ENCODE data around the gene KHDC1. TPM values are rescaled to one million over a fixed set of nuclear protein-coding genes. Genes with fewer than 3 reads are reported as not detected.

The KHDC1 gene
- total and polyA plus RNA-seq, 2 experiments from 2014 or later = 1.1 to 3.8 TPM

- in situ Hi-C loops (cut with MboI) = no loop called here
- DNase-seq = no peak
- 0 out of 2 replicates have a peak, but pooled peaks cover 4% of the 10 kb centered on the region for H3K4me1 ChIP-seq (ENCODE audit: insufficient read depth)
- H2AFZ ChIP-seq = no peak overlapping the region
- TF ChIP-seq EZH2 (IDR thresholded peaks at IDR 0.05; ENCODE audit: insufficient read depth, poor library complexity, severe bottlenecking) (no peak), EZH2phosphoT487 (IDR thresholded peaks at IDR 0.05; ENCODE audit: insufficient read depth, low read depth) (no peak)
- WGBS, 2 experiments (ENCODE audit: low coverage in 1 of 2, low lambda C conversion rate in 2 of 2, missing lambda C conversion rate in 2 of 2) = 73 to 84% methylated on average over 4 of the region's 4 CpGs
- H3K9ac ChIP-seq = no peak overlapping the region
- H3K9me3 ChIP-seq (ENCODE audit: low read depth) = no peaks in the 10 kb centered on the region
- H3K36me3 ChIP-seq (ENCODE audit: low read depth) = no peaks in the 10 kb centered on the region
- no peaks in the 10 kb centered on the region for H3K79me2 ChIP-seq (ENCODE audit: insufficient read depth)
- H3F3A ChIP-seq (ENCODE audit: insufficient read depth) = 0 out of 2 replicates have a peak, but pooled peaks cover 9% of the 10 kb centered on the region
- H4K20me1 ChIP-seq (ENCODE audit: insufficient read depth) = no peaks in the 10 kb centered on the region
- H3K4me2 ChIP-seq (ENCODE audit: unreplicated experiment) = no peak overlapping the region
- H3K27me3 ChIP-seq (replicated peaks; ENCODE audit: insufficient read depth) = no peaks in the 10 kb centered on the region
- H3K9me2 ChIP-seq (ENCODE audit: insufficient read depth) = no peaks in the 10 kb centered on the region
- no peak overlapping the region for H3K4me3 ChIP-seq
- no peak overlapping the region for H3K27ac ChIP-seq
These were observed 58.7 kb downstream of the KHDC1 start for GRCh38 chr6:73204252-73204651.

DNA sequence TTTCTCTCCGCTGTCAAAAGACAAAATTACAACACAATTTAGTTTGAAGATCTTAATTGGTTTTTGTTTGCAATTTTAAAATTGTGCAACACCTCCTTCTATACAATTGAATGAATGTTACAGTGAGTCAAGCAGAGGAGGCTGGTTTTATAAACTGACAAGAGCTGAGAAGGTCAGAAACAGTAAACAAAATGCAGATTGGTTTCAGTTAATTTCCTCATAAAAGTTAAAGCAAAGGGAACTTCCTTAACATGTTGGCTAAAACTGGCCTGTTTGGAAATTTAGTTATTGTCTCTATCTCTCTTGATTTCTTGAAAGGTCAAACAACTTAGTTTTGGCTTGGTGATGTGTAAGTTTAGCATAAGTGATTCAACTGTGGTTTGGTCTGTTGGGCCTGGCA lies 59.9 kb downstream of the KHDC1 start:
- 89 to 100% methylated on average over 1 of the region's 1 CpG for WGBS, 2 experiments (ENCODE audit: low coverage in 1 of 2, low lambda C conversion rate in 2 of 2, missing lambda C conversion rate in 2 of 2)

DNA sequence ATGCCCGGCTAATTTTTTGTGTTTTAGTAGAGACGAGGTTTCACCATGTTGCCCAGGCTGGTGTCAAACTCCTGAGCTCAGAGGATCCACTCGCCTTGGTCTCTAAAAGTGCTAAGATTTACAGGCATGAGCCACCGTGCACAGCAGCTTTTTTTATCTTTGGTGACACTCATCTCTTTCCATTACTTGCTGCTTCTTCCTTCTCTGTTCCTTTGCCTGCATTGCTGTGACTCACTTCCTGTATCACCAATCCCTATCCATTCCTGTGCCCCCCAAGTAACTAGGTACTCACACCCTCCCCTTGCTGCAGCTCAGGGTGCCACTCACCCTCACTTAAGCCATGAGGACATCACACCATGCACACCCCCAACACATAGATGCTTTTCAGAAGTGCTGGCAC lies 62.3 kb downstream of the KHDC1 start:
- H3K9me2 ChIP-seq (ENCODE audit: insufficient read depth) = no peaks in the 10 kb centered on the region
- 0 out of 2 replicates have a peak, but pooled peaks cover 9% of the 10 kb centered on the region for H3F3A ChIP-seq (ENCODE audit: insufficient read depth)
- H3K4me3 ChIP-seq = no peak overlapping the region
- H3K9ac ChIP-seq = no peak overlapping the region
- 68 to 70% methylated on average over 4 of the region's 4 CpGs for WGBS, 2 experiments (ENCODE audit: low coverage in 1 of 2, low lambda C conversion rate in 2 of 2, missing lambda C conversion rate in 2 of 2)
- 0 out of 2 replicates have a peak, but pooled peaks cover 4% of the 10 kb centered on the region for H3K4me1 ChIP-seq (ENCODE audit: insufficient read depth)
- no peaks in the 10 kb centered on the region for H3K27me3 ChIP-seq (replicated peaks; ENCODE audit: insufficient read depth)
- H3K79me2 ChIP-seq (ENCODE audit: insufficient read depth) = no peaks in the 10 kb centered on the region
- peak; percentile 26 for DNase-seq
- no peak overlapping the region for H3K27ac ChIP-seq
- TF ChIP-seq EZH2 (IDR thresholded peaks at IDR 0.05; ENCODE audit: insufficient read depth, poor library complexity, severe bottlenecking) = no peak
- TF ChIP-seq EZH2phosphoT487 (IDR thresholded peaks at IDR 0.05; ENCODE audit: insufficient read depth, low read depth) = no peak
- no peaks in the 10 kb centered on the region for H4K20me1 ChIP-seq (ENCODE audit: insufficient read depth)
- H3K36me3 ChIP-seq (ENCODE audit: low read depth) = no peaks in the 10 kb centered on the region
- no peak overlapping the region for H2AFZ ChIP-seq
- in situ Hi-C loops (cut with MboI) = no loop called here
- no peaks in the 10 kb centered on the region for H3K9me3 ChIP-seq (ENCODE audit: low read depth)
- H3K4me2 ChIP-seq (ENCODE audit: unreplicated experiment) = no peak overlapping the region

More for the DNA sequence above, 59.9 kb downstream of the KHDC1 start:
- Histone ChIP-seq H3K9me2 (ENCODE audit: insufficient read depth) (no peaks in the 10 kb centered on the region), H3K9me3 (ENCODE audit: low read depth) (no peaks in the 10 kb centered on the region), H3K4me3 (no peak overlapping the region), H3F3A (ENCODE audit: insufficient read depth) (0 out of 2 replicates have a peak, but pooled peaks cover 9% of the 10 kb centered on the region), H4K20me1 (ENCODE audit: insufficient read depth) (no peaks in the 10 kb centered on the region), H3K4me1 (ENCODE audit: insufficient read depth) (0 out of 2 replicates have a peak, but pooled peaks cover 4% of the 10 kb centered on the region), H3K79me2 (ENCODE audit: insufficient read depth) (no peaks in the 10 kb centered on the region), H2AFZ (no peak overlapping the region), H3K27me3 (replicated peaks; ENCODE audit: insufficient read depth) (no peaks in the 10 kb centered on the region), H3K4me2 (ENCODE audit: unreplicated experiment) (no peak overlapping the region), H3K9ac (no peak overlapping the region), H3K27ac (no peak overlapping the region), H3K36me3 (ENCODE audit: low read depth) (no peaks in the 10 kb centered on the region)
- no peak for TF ChIP-seq EZH2 (IDR thresholded peaks at IDR 0.05; ENCODE audit: insufficient read depth, poor library complexity, severe bottlenecking)
- no peak for TF ChIP-seq EZH2phosphoT487 (IDR thresholded peaks at IDR 0.05; ENCODE audit: insufficient read depth, low read depth)
- in situ Hi-C loops (cut with MboI) = no loop called here
- DNase-seq = peak; percentile 30

- Histone ChIP-seq H3K9me2 (ENCODE audit: insufficient read depth) (no peaks in the 10 kb centered on the region), H2AFZ (no peak overlapping the region), H3K4me2 (ENCODE audit: unreplicated experiment) (no peak overlapping the region), H3K27ac (no peak overlapping the region), H3K27me3 (replicated peaks; ENCODE audit: insufficient read depth) (no peaks in the 10 kb centered on the region), H3K4me3 (no peak overlapping the region), H4K20me1 (ENCODE audit: insufficient read depth) (no peaks in the 10 kb centered on the region), H3K9me3 (ENCODE audit: low read depth) (no peaks in the 10 kb centered on the region), H3K36me3 (ENCODE audit: low read depth) (no peaks in the 10 kb centered on the region), H3F3A (ENCODE audit: insufficient read depth) (0 out of 2 replicates have a peak, but pooled peaks cover 9% of the 10 kb centered on the region), H3K9ac (no peak overlapping the region), H3K4me1 (ENCODE audit: insufficient read depth) (0 out of 2 replicates have a peak, but pooled peaks cover 4% of the 10 kb centered on the region), H3K79me2 (ENCODE audit: insufficient read depth) (no peaks in the 10 kb centered on the region)
- TF ChIP-seq EZH2phosphoT487 (IDR thresholded peaks at IDR 0.05; ENCODE audit: insufficient read depth, low read depth) = no peak
- TF ChIP-seq EZH2 (IDR thresholded peaks at IDR 0.05; ENCODE audit: insufficient read depth, poor library complexity, severe bottlenecking) = no peak
- WGBS, 2 experiments (ENCODE audit: low coverage in 1 of 2, low lambda C conversion rate in 2 of 2, missing lambda C conversion rate in 2 of 2) = 81 to 82% methylated on average over 3 of the region's 3 CpGs
- in situ Hi-C loops (cut with MboI) = no loop called here
- no peak for DNase-seq
These were observed 62.7 kb downstream of the KHDC1 start for GRCh38 chr6:73200247-73200646.
